Panc1 (cell line): ENCODE measurements around the gene HBS1L. TPM values are rescaled to one million over a fixed set of nuclear protein-coding genes. Genes with fewer than 3 reads are reported as not detected.
A peak's percentile ranks its signal among the peaks of the same experiment; 100 is the strongest.

Experiments used
- ATAC-seq: fragments of 200-7000 bp; cut with Tn5 transposase; 2 replicates; pipeline ENCODE4 v1.9.1; 2020; ENCODE audit warnings: mild to moderate bottlenecking, moderate library complexity
- BruUV-seq: library from RNA; stranded (reverse); fragments of 400-500 nt; replicated peaks from 2 replicates; lab custom pipeline; 2021; lab: Mats Ljungman, UMichigan
- CTCF ChIA-PET: fragments of 300-600 bp; sonication (Branson Sonifier 250); formaldehyde crosslinking; loops from one replicate; lab custom pipeline; 2022; ENCODE audit warnings: antibody characterized with exemption; lab: Charles Lee
- POLR2A ChIA-PET: fragments of 300-600 bp; sonication (Branson Sonifier 250); formaldehyde crosslinking; loops from one replicate; lab custom pipeline; 2022; ENCODE audit warnings: antibody characterized with exemption; lab: Charles Lee
- DNase-seq: peaks from one replicate; pipeline ENCODE4 v3.0.0-alpha.2; 2010; ENCODE audit warnings: low read depth, low spot score
- H3K27ac ChIP-seq: 2 replicates; pipeline ENCODE4 v1.5.1; 2011; ENCODE audit warnings: mild to moderate bottlenecking, low read length, inconsistent platforms
- H3K27me3 ChIP-seq: fragments of 200-500 bp; sonication (Bioruptor generic); 2 replicates; pipeline ENCODE4 v1.6.0; 2014; ENCODE audit warnings: low read length, inconsistent platforms; ENCODE audit not compliant: control insufficient read depth, insufficient read depth
- H3K36me3 ChIP-seq: fragments of 200-500 bp; sonication (Bioruptor generic); 2 replicates; pipeline ENCODE4 v1.5.1; 2014; ENCODE audit warnings: inconsistent platforms, mild to moderate bottlenecking, low read length, moderate library complexity; ENCODE audit not compliant: control insufficient read depth, insufficient read depth
- H3K4me1 ChIP-seq: 2 replicates; pipeline ENCODE4 v1.5.1; 2011; ENCODE audit warnings: inconsistent platforms, mild to moderate bottlenecking, low read length, moderate library complexity; ENCODE audit not compliant: control insufficient read depth, insufficient read depth
- H3K4me3 ChIP-seq, 2 experiments: 2 replicates each; pipeline ENCODE4 v1.5.1; 2011 to 2012; ENCODE audit warnings: low read depth in 2 of 2, low read length in 2 of 2, mild to moderate bottlenecking in 2 of 2, inconsistent platforms in 1 of 2, moderate library complexity in 1 of 2
- H3K9me3 ChIP-seq: fragments of 200-500 bp; sonication (Bioruptor generic); 2 replicates; pipeline ENCODE4 v1.5.1; 2014; ENCODE audit warnings: low read depth, mild to moderate bottlenecking, inconsistent platforms, low read length, moderate library complexity; ENCODE audit not compliant: control insufficient read depth, insufficient read depth
- POLR2AphosphoS5 ChIP-seq: IDR thresholded peaks from 2 replicates; pipeline ENCODE4 v1.6.1; 2012; ENCODE audit warnings: mild to moderate bottlenecking, low read depth, low read length, moderate library complexity
- SIN3A ChIP-seq: IDR thresholded peaks from 2 replicates; pipeline ENCODE4 v1.6.1; 2012; ENCODE audit warnings: low read depth, mild to moderate bottlenecking, low read length, moderate library complexity, borderline replicate concordance; ENCODE audit not compliant: insufficient read depth
- TCF7L2 ChIP-seq: IDR thresholded peaks from 2 replicates; pipeline ENCODE4 v1.6.1; 2011; ENCODE audit warnings: mild to moderate bottlenecking, low read depth, low read length, inconsistent platforms
- in situ Hi-C: cut with HindIII; loops from 2 replicates; pipeline ENCODE4 v1.10.0; 2016; ENCODE audit warnings: low sequenced_read_pairs, low pct_unique_long_range_greater_than_20kb
- intact Hi-C: fragments of 100-400 bp; cut with micrococcal nuclease; formaldehyde crosslinking; loops from one replicate; pipeline ENCODE4 v1.10.0; 2022; ENCODE audit not compliant: unreplicated experiment
- total RNA-seq: library from RNA; stranded (reverse); gene quantifications from one replicate; pipeline ENCODE4 v1.2.1, GENCODE V29; 2021; ENCODE audit not compliant: unreplicated experiment
- TF ChIP-seq, protein P1 (sequence below): fragments of 450-650 bp; IDR thresholded peaks from 2 replicates; pipeline ENCODE4 v1.5.1; 2017; ENCODE audit warnings: mild to moderate bottlenecking
- TF ChIP-seq, protein P2 (sequence below), 2 experiments: IDR thresholded peaks; 2 replicates each; pipeline ENCODE4 v1.6.1; 2011 to 2012; ENCODE audit warnings: low read depth in 2 of 2, control low read depth in 1 of 2, low read length in 1 of 2, mild to moderate bottlenecking in 1 of 2, moderate library complexity in 1 of 2; ENCODE audit not compliant: insufficient read depth in 1 of 2

HBS1L gene
- total RNA-seq, 1 experiment from 2014 or later: 79.2 TPM

- Histone ChIP-seq H3K9me3 (no peaks in the 10 kb centered on the region), H3K27ac (no peak overlapping the region), H3K4me1 (no peaks in the 10 kb centered on the region), H3K4me3 (no peak overlapping the region), H3K27me3 (no peaks in the 10 kb centered on the region), H3K36me3 (no peaks in the 10 kb centered on the region)
- CTCF ChIA-PET: no interaction called here
- TF ChIP-seq SIN3A: no peak
- TF ChIP-seq, protein P1, sequence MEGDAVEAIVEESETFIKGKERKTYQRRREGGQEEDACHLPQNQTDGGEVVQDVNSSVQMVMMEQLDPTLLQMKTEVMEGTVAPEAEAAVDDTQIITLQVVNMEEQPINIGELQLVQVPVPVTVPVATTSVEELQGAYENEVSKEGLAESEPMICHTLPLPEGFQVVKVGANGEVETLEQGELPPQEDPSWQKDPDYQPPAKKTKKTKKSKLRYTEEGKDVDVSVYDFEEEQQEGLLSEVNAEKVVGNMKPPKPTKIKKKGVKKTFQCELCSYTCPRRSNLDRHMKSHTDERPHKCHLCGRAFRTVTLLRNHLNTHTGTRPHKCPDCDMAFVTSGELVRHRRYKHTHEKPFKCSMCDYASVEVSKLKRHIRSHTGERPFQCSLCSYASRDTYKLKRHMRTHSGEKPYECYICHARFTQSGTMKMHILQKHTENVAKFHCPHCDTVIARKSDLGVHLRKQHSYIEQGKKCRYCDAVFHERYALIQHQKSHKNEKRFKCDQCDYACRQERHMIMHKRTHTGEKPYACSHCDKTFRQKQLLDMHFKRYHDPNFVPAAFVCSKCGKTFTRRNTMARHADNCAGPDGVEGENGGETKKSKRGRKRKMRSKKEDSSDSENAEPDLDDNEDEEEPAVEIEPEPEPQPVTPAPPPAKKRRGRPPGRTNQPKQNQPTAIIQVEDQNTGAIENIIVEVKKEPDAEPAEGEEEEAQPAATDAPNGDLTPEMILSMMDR: no peak
- no peak for TF ChIP-seq POLR2AphosphoS5
- TF ChIP-seq, protein P2, sequence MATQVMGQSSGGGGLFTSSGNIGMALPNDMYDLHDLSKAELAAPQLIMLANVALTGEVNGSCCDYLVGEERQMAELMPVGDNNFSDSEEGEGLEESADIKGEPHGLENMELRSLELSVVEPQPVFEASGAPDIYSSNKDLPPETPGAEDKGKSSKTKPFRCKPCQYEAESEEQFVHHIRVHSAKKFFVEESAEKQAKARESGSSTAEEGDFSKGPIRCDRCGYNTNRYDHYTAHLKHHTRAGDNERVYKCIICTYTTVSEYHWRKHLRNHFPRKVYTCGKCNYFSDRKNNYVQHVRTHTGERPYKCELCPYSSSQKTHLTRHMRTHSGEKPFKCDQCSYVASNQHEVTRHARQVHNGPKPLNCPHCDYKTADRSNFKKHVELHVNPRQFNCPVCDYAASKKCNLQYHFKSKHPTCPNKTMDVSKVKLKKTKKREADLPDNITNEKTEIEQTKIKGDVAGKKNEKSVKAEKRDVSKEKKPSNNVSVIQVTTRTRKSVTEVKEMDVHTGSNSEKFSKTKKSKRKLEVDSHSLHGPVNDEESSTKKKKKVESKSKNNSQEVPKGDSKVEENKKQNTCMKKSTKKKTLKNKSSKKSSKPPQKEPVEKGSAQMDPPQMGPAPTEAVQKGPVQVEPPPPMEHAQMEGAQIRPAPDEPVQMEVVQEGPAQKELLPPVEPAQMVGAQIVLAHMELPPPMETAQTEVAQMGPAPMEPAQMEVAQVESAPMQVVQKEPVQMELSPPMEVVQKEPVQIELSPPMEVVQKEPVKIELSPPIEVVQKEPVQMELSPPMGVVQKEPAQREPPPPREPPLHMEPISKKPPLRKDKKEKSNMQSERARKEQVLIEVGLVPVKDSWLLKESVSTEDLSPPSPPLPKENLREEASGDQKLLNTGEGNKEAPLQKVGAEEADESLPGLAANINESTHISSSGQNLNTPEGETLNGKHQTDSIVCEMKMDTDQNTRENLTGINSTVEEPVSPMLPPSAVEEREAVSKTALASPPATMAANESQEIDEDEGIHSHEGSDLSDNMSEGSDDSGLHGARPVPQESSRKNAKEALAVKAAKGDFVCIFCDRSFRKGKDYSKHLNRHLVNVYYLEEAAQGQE (IDR thresholded peaks at IDR 0.05; ENCODE audit: insufficient read depth in 1 of 2, low read depth in 2 of 2, low read length in 1 of 2): no peak
- no peak for TF ChIP-seq TCF7L2
- BruUV-seq: no TSS peak
- intact Hi-C loops: no loop called here
- ATAC-seq (no peak), DNase-seq (no peak)
- POLR2A ChIA-PET: no interaction called here
- in situ Hi-C loops: no loop called here
These were observed 102.9 kb downstream of the HBS1L start for GRCh38 chr6:134951494-134952263.

- intact Hi-C loops: no loop called here
These were observed 104.1 kb downstream of the HBS1L start for GRCh38 chr6:134950482-134950881.

More at GRCh38 chr6:134950482-134950881, 104.1 kb downstream of the HBS1L start:
- Histone ChIP-seq H3K27ac (no peak overlapping the region), H3K36me3 (no peaks in the 10 kb centered on the region), H3K4me1 (no peaks in the 10 kb centered on the region), H3K4me3 (no peak overlapping the region), H3K27me3 (no peaks in the 10 kb centered on the region), H3K9me3 (no peaks in the 10 kb centered on the region)
- DNase-seq: no peak
- POLR2A ChIA-PET: no interaction called here
- BruUV-seq: no TSS peak
- in situ Hi-C loops: no loop called here
- no peak for ATAC-seq
- CTCF ChIA-PET: no interaction called here
- TF ChIP-seq, protein P1: peak; percentile 20; the same call in 1 of the 2 replicates
- TF ChIP-seq TCF7L2: no peak
